PFSK-1 (cell line): ENCODE results near the gene TRIP10.

Experiments
- POLR2AphosphoS5 ChIP-seq: IDR thresholded peaks from 2 replicates; pipeline ENCODE4 v1.6.1; 2012; ENCODE audit warnings: low read depth, mild to moderate bottlenecking, control low read depth, low read length, moderate library complexity
- SIN3A ChIP-seq: IDR thresholded peaks from 2 replicates; pipeline ENCODE4 v1.6.1; 2012; ENCODE audit warnings: mild to moderate bottlenecking, low read length, moderate library complexity, borderline replicate concordance; ENCODE audit not compliant: insufficient read depth
- TAF1 ChIP-seq: IDR thresholded peaks from 2 replicates; pipeline ENCODE4 v1.6.1; 2012; ENCODE audit warnings: low read length, control low read depth, borderline replicate concordance; ENCODE audit not compliant: insufficient read depth
- TF ChIP-seq, protein P1 (sequence below), 2 experiments: IDR thresholded peaks; 2 replicates each; pipeline versions ENCODE4 v1.6.1 to v1.8.0; 2011 to 2012; ENCODE audit warnings: low read depth in 2 of 2, low read length in 2 of 2, control low read depth in 1 of 2, inconsistent platforms in 1 of 2, mild to moderate bottlenecking in 1 of 2, moderate library complexity in 1 of 2; ENCODE audit not compliant: insufficient read depth in 1 of 2

DNA sequence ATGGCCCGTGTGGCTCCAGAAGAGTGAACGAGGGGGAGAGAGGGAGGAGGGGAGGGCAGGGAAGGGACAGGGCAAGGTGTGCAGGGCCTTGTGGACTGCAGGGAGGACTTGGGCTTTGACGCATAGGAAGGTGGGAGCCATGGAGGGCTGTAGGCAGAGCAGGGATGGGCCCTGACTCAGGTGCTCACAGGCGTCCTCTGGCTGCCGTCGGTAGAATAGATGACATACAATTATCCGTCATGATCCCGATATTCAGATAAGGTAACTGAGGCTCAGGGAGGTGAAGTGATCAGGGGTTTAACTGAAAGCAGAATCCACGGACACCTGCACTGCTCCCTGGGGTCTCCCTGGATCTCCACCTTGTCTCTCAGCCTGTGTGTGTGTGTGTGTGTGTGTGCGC is 22.4 kb upstream of the TRIP10 start:
- TF ChIP-seq TAF1 (no peak), POLR2AphosphoS5 (no peak), SIN3A (no peak)
- TF ChIP-seq, protein P1, sequence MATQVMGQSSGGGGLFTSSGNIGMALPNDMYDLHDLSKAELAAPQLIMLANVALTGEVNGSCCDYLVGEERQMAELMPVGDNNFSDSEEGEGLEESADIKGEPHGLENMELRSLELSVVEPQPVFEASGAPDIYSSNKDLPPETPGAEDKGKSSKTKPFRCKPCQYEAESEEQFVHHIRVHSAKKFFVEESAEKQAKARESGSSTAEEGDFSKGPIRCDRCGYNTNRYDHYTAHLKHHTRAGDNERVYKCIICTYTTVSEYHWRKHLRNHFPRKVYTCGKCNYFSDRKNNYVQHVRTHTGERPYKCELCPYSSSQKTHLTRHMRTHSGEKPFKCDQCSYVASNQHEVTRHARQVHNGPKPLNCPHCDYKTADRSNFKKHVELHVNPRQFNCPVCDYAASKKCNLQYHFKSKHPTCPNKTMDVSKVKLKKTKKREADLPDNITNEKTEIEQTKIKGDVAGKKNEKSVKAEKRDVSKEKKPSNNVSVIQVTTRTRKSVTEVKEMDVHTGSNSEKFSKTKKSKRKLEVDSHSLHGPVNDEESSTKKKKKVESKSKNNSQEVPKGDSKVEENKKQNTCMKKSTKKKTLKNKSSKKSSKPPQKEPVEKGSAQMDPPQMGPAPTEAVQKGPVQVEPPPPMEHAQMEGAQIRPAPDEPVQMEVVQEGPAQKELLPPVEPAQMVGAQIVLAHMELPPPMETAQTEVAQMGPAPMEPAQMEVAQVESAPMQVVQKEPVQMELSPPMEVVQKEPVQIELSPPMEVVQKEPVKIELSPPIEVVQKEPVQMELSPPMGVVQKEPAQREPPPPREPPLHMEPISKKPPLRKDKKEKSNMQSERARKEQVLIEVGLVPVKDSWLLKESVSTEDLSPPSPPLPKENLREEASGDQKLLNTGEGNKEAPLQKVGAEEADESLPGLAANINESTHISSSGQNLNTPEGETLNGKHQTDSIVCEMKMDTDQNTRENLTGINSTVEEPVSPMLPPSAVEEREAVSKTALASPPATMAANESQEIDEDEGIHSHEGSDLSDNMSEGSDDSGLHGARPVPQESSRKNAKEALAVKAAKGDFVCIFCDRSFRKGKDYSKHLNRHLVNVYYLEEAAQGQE (IDR thresholded peaks at IDR 0.05; ENCODE audit: insufficient read depth in 1 of 2, low read depth in 2 of 2, low read length in 2 of 2) = no peak
